H1 (cell line): ENCODE results near the gene MSI2. TPM values are rescaled to one million over a fixed set of nuclear protein-coding genes. Genes with fewer than 3 reads are reported as not detected.

ENCODE experiments used
- CTCF ChIA-PET: fragments of 300-600 bp; sonication (Branson Sonifier 250); formaldehyde crosslinking; loops from one replicate; lab custom pipeline; 2021; ENCODE audit not compliant: partially characterized antibody; lab: Charles Lee
- POLR2A ChIA-PET: fragments of 300-600 bp; sonication (Branson Sonifier 250); formaldehyde crosslinking; loops from one replicate; lab custom pipeline; 2021; ENCODE audit warnings: inconsistent platforms; ENCODE audit not compliant: partially characterized antibody; lab: Charles Lee
- DNase-seq, 2 experiments: peaks; one replicate each; pipeline versions ENCODE4 v3.0.0 to v3.0.0-alpha.2; 2010 to 2022; ENCODE audit warnings: low spot score in 2 of 2, low read depth in 1 of 2, mixed read lengths in 1 of 2
- FAIRE-seq: peaks from 2 replicates; lab custom pipeline; 2011; peaks lifted over from hg19 to GRCh38; lab: Jason Lieb, UNC
- H2AFZ ChIP-seq: 2 replicates; pipeline ENCODE4 v1.8.1; 2012; ENCODE audit warnings: low read length, inconsistent platforms
- H2AK5ac ChIP-seq: 2 replicates; pipeline ENCODE4 v1.6.1; 2013; ENCODE audit warnings: low read depth, low read length
- H2BK120ac ChIP-seq: replicated peaks from 2 replicates; pipeline ENCODE3; 2013; ENCODE audit warnings: low read depth, low read length, inconsistent platforms
- H2BK12ac ChIP-seq: 2 replicates; pipeline ENCODE4 v1.6.1; 2013; ENCODE audit warnings: low read depth, low read length
- H2BK15ac ChIP-seq: 2 replicates; pipeline ENCODE4 v1.6.1; 2013; ENCODE audit warnings: low read length
- H2BK20ac ChIP-seq: 2 replicates; pipeline ENCODE4 v1.6.1; 2013; ENCODE audit warnings: low read length
- H2BK5ac ChIP-seq: 2 replicates; pipeline ENCODE4 v1.6.1; 2013; ENCODE audit warnings: low read depth, low read length
- H3K14ac ChIP-seq: 2 replicates; pipeline ENCODE4 v1.6.1; 2013; ENCODE audit warnings: inconsistent platforms; ENCODE audit not compliant: insufficient read length
- H3K18ac ChIP-seq: 2 replicates; pipeline ENCODE4 v1.6.1; 2013; ENCODE audit warnings: low read length; ENCODE audit errors: extremely low read depth
- H3K23ac ChIP-seq: 2 replicates; pipeline ENCODE4 v1.6.1; 2013; ENCODE audit warnings: inconsistent platforms; ENCODE audit not compliant: insufficient read length
- H3K23me2 ChIP-seq: 2 replicates; pipeline ENCODE4 v1.6.1; 2013; ENCODE audit warnings: low read depth, low read length
- H3K27ac ChIP-seq: 2 replicates; pipeline ENCODE4 v1.6.1; 2011; ENCODE audit warnings: low read depth, low read length, inconsistent platforms
- H3K27me3 ChIP-seq, 4 experiments: replicated peaks in 1 of 4; 1 replicate in 1 of 4; 2 replicates in 3 of 4; pipeline versions ENCODE4 v1.6.1 to v1.8.1; 2011 to 2013; ENCODE audit warnings: low read length in 3 of 4, mild to moderate bottlenecking in 3 of 4, inconsistent platforms in 2 of 4, mixed read lengths in 2 of 4, moderate library complexity in 1 of 4; ENCODE audit not compliant: control insufficient read depth in 3 of 4, insufficient read depth in 3 of 4; ENCODE audit errors: extremely low read depth in 1 of 4
- H3K36me3 ChIP-seq, 4 experiments: 2 replicates each; pipeline versions ENCODE4 v1.6.1 to v1.8.1; 2011 to 2013; ENCODE audit warnings: mild to moderate bottlenecking in 4 of 4, low read length in 3 of 4, moderate library complexity in 2 of 4, control low read depth in 1 of 4, inconsistent platforms in 1 of 4; ENCODE audit not compliant: insufficient read depth in 4 of 4, control insufficient read depth in 2 of 4
- H3K4ac ChIP-seq: replicated peaks from 2 replicates; pipeline ENCODE3; 2013; ENCODE audit warnings: low read length, low read depth, mixed read lengths, inconsistent platforms; ENCODE audit not compliant: insufficient read length
- H3K4me1 ChIP-seq, 4 experiments: replicated peaks in 1 of 4; 1 replicate in 1 of 4; 2 replicates in 3 of 4; pipeline versions ENCODE4 v1.6.1 to v1.8.1; 2011 to 2013; ENCODE audit warnings: low read length in 3 of 4, inconsistent platforms in 2 of 4, mixed read lengths in 1 of 4; ENCODE audit not compliant: insufficient read depth in 4 of 4, control insufficient read depth in 3 of 4
- H3K4me2 ChIP-seq, 2 experiments: 2 replicates each; pipeline versions ENCODE4 v1.6.1 to v1.8.1; 2011 to 2013; ENCODE audit warnings: low read depth in 2 of 2, low read length in 2 of 2, control low read depth in 1 of 2, inconsistent platforms in 1 of 2, mild to moderate bottlenecking in 1 of 2; ENCODE audit not compliant: insufficient read depth in 1 of 2
- H3K4me3 ChIP-seq, 4 experiments: fragments of 200-600, 300-600 bp in 1 of 4; sonication (generic), shearing (Covaris generic), sonication (Bioruptor Twin) in 1 of 4; 2 replicates each; pipeline versions ENCODE4 v1.5.1 to v1.8.1; 2011 to 2016; ENCODE audit warnings: low read length in 4 of 4, low read depth in 3 of 4, control low read depth in 2 of 4, inconsistent platforms in 2 of 4, mild to moderate bottlenecking in 2 of 4, mixed read lengths in 1 of 4, moderate library complexity in 1 of 4; ENCODE audit not compliant: insufficient read depth in 2 of 4; ENCODE audit errors: extremely low read depth in 1 of 4
- H3K56ac ChIP-seq: replicated peaks from 2 replicates; pipeline ENCODE3; 2013; ENCODE audit warnings: low read depth, mild to moderate bottlenecking, mixed read lengths, low read length, inconsistent platforms; ENCODE audit not compliant: insufficient read length
- H3K79me1 ChIP-seq: 2 replicates; pipeline ENCODE4 v1.6.1; 2013; ENCODE audit warnings: low read depth, low read length, control low read depth
- H3K79me2 ChIP-seq, 2 experiments: 2 replicates each; pipeline versions ENCODE4 v1.6.1 to v1.8.1; 2012 to 2013; ENCODE audit warnings: low read length in 2 of 2, mild to moderate bottlenecking in 2 of 2, inconsistent platforms in 1 of 2; ENCODE audit not compliant: insufficient read depth in 2 of 2, control insufficient read depth in 1 of 2
- H3K9ac ChIP-seq, 4 experiments: replicated peaks in 1 of 4; 1 replicate in 1 of 4; 2 replicates in 3 of 4; pipeline versions ENCODE4 v1.6.1 to v1.8.1; 2011 to 2013; ENCODE audit warnings: low read depth in 3 of 4, low read length in 3 of 4, control low read depth in 2 of 4, mild to moderate bottlenecking in 2 of 4, moderate library complexity in 2 of 4, inconsistent platforms in 1 of 4; ENCODE audit errors: extremely low read depth in 1 of 4
- H3K9me3 ChIP-seq, 2 experiments: 2 replicates each; pipeline versions ENCODE4 v1.6.1 to v1.8.1; 2012 to 2013; ENCODE audit warnings: mild to moderate bottlenecking in 2 of 2, moderate library complexity in 2 of 2, control low read depth in 1 of 2, inconsistent platforms in 1 of 2, low read depth in 1 of 2, low read length in 1 of 2, mixed read lengths in 1 of 2; ENCODE audit not compliant: insufficient read depth in 2 of 2
- H4K20me1 ChIP-seq, 2 experiments: replicated peaks in 1 of 2; 2 replicates each; pipeline versions ENCODE3 to v1.8.1; 2011 to 2013; ENCODE audit warnings: inconsistent platforms in 2 of 2, low read length in 2 of 2, mild to moderate bottlenecking in 1 of 2; ENCODE audit not compliant: insufficient read depth in 2 of 2, control insufficient read depth in 1 of 2
- H4K5ac ChIP-seq: 2 replicates; pipeline ENCODE4 v1.6.1; 2013; ENCODE audit warnings: low read length, low read depth, mixed read lengths, inconsistent platforms; ENCODE audit not compliant: insufficient read length
- H4K8ac ChIP-seq: 2 replicates; pipeline ENCODE4 v1.8.0; 2013; ENCODE audit warnings: mild to moderate bottlenecking, moderate library complexity, low read length, inconsistent platforms; ENCODE audit not compliant: insufficient read depth; ENCODE audit errors: extremely low read depth
- H4K91ac ChIP-seq: replicated peaks from 2 replicates; pipeline ENCODE3; 2013; ENCODE audit warnings: low read length, mixed read lengths, inconsistent platforms; ENCODE audit not compliant: insufficient read length
- CHD1 ChIP-seq: IDR thresholded peaks from 2 replicates; pipeline ENCODE4 v1.6.1; 2012; ENCODE audit warnings: low read depth, low read length, improper control_type of control experiment
- EGR1 ChIP-seq: IDR thresholded peaks from 2 replicates; pipeline ENCODE4 v1.6.1; 2011; ENCODE audit warnings: low read depth, low read length, borderline replicate concordance
- MAFK ChIP-seq: IDR thresholded peaks from 2 replicates; pipeline ENCODE4 v1.6.1; 2012; ENCODE audit warnings: low read depth, mild to moderate bottlenecking, improper control_type of control experiment, low read length
- RBBP5 ChIP-seq: IDR thresholded peaks from 2 replicates; pipeline ENCODE4 v1.7.1; 2012; ENCODE audit warnings: low read depth, mild to moderate bottlenecking, inconsistent platforms, low read length, moderate library complexity, borderline replicate concordance
- SUZ12 ChIP-seq: fragments of 200-600 bp; sonication (generic); IDR thresholded peaks from 2 replicates; pipeline ENCODE4 v1.6.1; 2012; ENCODE audit warnings: mild to moderate bottlenecking, inconsistent platforms, low read length, moderate library complexity, mixed read lengths
- TAF1 ChIP-seq: IDR thresholded peaks from 2 replicates; pipeline ENCODE4 v1.6.1; 2011; ENCODE audit warnings: mild to moderate bottlenecking, low read depth, low read length
- WGBS, 2 experiments: shearing (Covaris generic) in 1 of 2; methylation state at CpG; one replicate each; pipeline versions ENCODE4 v1.1.6 to v1.1.7; 2013 to 2015; ENCODE audit warnings: low lambda C conversion rate in 2 of 2, mixed read lengths in 2 of 2, inconsistent platforms in 1 of 2, low coverage in 1 of 2, missing lambda C conversion rate in 1 of 2; ENCODE audit not compliant: insufficient replicate concordance in 2 of 2, insufficient coverage in 1 of 2, insufficient read length in 1 of 2; ENCODE audit errors: extremely low coverage in 1 of 2, missing lambda C conversion rate in 1 of 2; 5-methylcytosine and 5-hydroxymethylcytosine counted together
- polyA plus RNA-seq, 7 experiments: library from polyadenylated mRNA; depleted of rRNA in 3 of 7; stranded (reverse) in 5 of 7; unstranded in 2 of 7; fragments of >200 nt in 5 of 7; fragments of 200-250 nt in 2 of 7; gene quantifications; 1 replicate in 5 of 7; 2 replicates in 1 of 7; 4 replicates in 1 of 7; pipeline versions ENCODE4 v1.2.1 to v1.2.3, GENCODE V29; 2011 to 2013; ENCODE audit warnings: missing spikeins in 2 of 7, mixed read lengths in 2 of 7
- total RNA-seq: library from RNA; stranded (reverse); fragmentation: NEBNext Ultra II Directional; extraction: Animal tissue kit (Norgen Biotek cat#: 25700); gene quantifications from 2 replicates; pipeline ENCODE4 v1.2.1, GENCODE V29; 2021

The MSI2 gene
- total and polyA plus RNA-seq, 2 of the 8 experiments (the other 6 are each of a cell fraction or from before 2014, with no cell fraction given): 36.7 to 80.6 TPM

DNA sequence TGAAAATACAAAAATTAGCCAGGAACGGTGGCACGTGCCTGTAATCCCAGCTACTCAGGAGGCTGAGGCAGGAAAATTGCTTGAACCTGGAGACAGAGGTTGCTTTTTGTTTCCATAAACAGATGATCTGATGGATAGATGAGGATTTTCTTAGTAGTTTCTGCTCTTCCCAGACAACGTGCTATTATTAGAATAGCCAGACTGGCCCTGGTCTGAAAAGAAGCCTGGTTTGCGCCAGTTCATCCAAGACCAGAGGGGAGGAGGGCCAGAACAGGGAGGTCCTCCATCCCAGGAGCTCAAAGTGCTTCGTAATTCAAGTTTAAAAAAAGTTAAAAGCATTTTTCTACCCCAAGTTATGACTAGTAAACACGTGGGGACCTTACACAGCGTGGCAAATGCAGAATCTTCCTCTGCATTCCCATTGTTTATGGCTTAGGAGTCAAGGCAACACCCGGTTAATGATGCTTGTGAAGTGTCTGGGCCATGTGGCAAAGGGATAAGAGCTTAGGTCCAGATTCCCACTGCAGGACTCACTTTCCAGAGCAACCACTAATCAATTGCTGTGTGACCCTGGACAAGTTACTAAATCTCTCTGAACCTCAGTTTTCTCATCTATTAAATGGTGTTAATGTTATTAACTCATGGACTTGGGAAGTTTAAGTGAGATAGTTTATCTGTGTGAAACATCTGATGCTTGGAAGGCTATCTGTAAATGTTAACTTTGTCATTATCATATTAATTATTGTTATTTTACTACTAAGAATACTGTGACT, 283.4 kb downstream of the MSI2 start:
- H3K23ac ChIP-seq: no peak overlapping the region
- no peak overlapping the region for H3K4ac ChIP-seq
- H2AFZ ChIP-seq: no peak overlapping the region
- peaks cover 0 to 22% (median 8%) of the 10 kb centered on the region in 4 experiments; a peak in 6 of 7 replicates for H3K4me1 ChIP-seq
- H4K8ac ChIP-seq: no peak overlapping the region
- no peaks in the 10 kb centered on the region for H3K27me3 ChIP-seq
- H2BK20ac ChIP-seq: no peak overlapping the region
- no peak overlapping the region for H3K56ac ChIP-seq
- no peak for FAIRE-seq
- H3K27ac ChIP-seq: no peak overlapping the region
- ChIA-PET CTCF (interaction anchor here (0.6 to 9.7 kb wide), 8 partner anchors 12 to 269 kb away, joined by 3 to 98 read pairs (median 4); no protein-coding TSS in a partner anchor), POLR2A (interaction anchor here (0.9 kb wide), 1 partner anchor 60 kb away, joined by 3 read pairs; no protein-coding TSS in a partner anchor)
- H2BK120ac ChIP-seq: no peak overlapping the region
- H2AK5ac ChIP-seq: no peak overlapping the region
- peaks cover 0 to 3% of the 10 kb centered on the region in 2 experiments for H4K20me1 ChIP-seq
- no peak overlapping the region for H4K5ac ChIP-seq
- 92% methylated on average over 8 of the region's 8 CpGs; no CpG with 5 or more reads in 1 of the 2 experiments for WGBS, 2 experiments
- H3K79me2 ChIP-seq: no peaks in the 10 kb centered on the region; a peak in 1 of 4 replicates
- H3K14ac ChIP-seq: no peak overlapping the region
- H3K79me1 ChIP-seq: no peaks in the 10 kb centered on the region
- no peak overlapping the region for H3K18ac ChIP-seq
- no peak overlapping the region for H3K9ac ChIP-seq
- DNase-seq: no peak
- H4K91ac ChIP-seq: no peak overlapping the region
- no peaks in the 10 kb centered on the region for H3K36me3 ChIP-seq
- no peak overlapping the region for H3K4me2 ChIP-seq
- no peaks in the 10 kb centered on the region for H3K23me2 ChIP-seq
- H2BK15ac ChIP-seq: no peak overlapping the region
- H3K9me3 ChIP-seq: no peaks in the 10 kb centered on the region
- H2BK5ac ChIP-seq: no peak overlapping the region
- H2BK12ac ChIP-seq: no peak overlapping the region
- no peak overlapping the region for H3K4me3 ChIP-seq
- no peak for TF ChIP-seq EGR1
- TF ChIP-seq MAFK: no peak
- TF ChIP-seq TAF1: no peak
- no peak for TF ChIP-seq RBBP5
- no peak for TF ChIP-seq CHD1
- no peak for TF ChIP-seq SUZ12
